ENCODE data around the gene NDE1.
"Not testable (repeated sequence)": the region's sequence is repeated elsewhere in the genome, so short reads cannot be mapped to it uniquely, and the experiment has no call there.

Gene NDE1

DNA sequence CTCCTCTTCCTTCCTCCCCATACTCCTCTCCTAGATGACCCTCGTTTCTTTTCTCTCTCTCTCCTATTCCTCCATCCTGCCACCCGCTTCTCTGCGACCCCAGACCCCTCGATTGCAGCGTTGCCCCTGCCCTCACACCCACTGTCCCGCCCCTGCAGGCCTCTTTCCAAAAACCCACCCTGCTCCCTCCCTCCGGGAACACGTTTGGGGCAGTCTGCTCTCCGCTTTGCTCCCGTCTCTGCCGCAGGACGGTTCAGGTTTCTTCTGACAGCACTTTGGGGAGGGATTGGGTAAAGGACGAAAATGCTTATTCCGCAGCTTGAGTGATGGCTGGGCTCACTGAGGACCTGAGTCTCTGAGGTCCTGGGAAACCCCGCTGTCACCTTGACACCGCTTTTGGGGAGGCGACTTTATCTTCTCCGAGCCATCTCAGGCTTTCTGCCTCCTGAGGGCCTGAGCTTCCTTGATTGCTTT, 690 bp downstream of the NDE1 start:
- Histone ChIP-seq H2AK5ac (ENCODE audit: low read length) (no peak overlapping the region), H3K27ac (ENCODE audit: low read depth, low read length) (no peak overlapping the region), H4K8ac (ENCODE audit: low read depth, low read length) (no peak overlapping the region), H3K79me1 (ENCODE audit: low read length) (peaks cover 5% of the 10 kb centered on the region), H3K36me3 (ENCODE audit: control insufficient read depth, insufficient read depth, low read length) (no peaks in the 10 kb centered on the region), H3K4ac (ENCODE audit: low read depth, low read length) (no peak overlapping the region), H2BK120ac (ENCODE audit: low read depth, low read length) (no peak overlapping the region), H3K4me3 (ENCODE audit: low read length) (peak overlapping the region; percentile 83), H4K5ac (ENCODE audit: low read length) (no peak overlapping the region), H2BK5ac (ENCODE audit: low read length) (no peak overlapping the region), H3K23ac (ENCODE audit: low read length) (no peak overlapping the region), H3K4me1 (ENCODE audit: control insufficient read depth, low read depth, low read length) (no peaks in the 10 kb centered on the region), H3K56ac (ENCODE audit: low read length) (peak overlapping the region; percentile 94), H3K18ac (ENCODE audit: low read length) (peak overlapping the region; percentile 72), H2BK15ac (replicated peaks; ENCODE audit: low read depth) (no peak overlapping the region), H3K9ac (ENCODE audit: low read length) (peak overlapping the region; percentile 89), H3K4me2 (ENCODE audit: low read length) (peak overlapping the region; percentile 59), H3K79me2 (ENCODE audit: control insufficient read depth, insufficient read depth, low read length) (peaks cover 4% of the 10 kb centered on the region), H3K27me3 (ENCODE audit: insufficient read depth, low read length, poor library complexity) (no peaks in the 10 kb centered on the region)
- WGBS (ENCODE audit: extremely low coverage, insufficient coverage, low lambda C conversion rate) = no CpG with 5 or more reads among the region's 18 CpGs
- peak; percentile 76 for DNase-seq

DNA sequence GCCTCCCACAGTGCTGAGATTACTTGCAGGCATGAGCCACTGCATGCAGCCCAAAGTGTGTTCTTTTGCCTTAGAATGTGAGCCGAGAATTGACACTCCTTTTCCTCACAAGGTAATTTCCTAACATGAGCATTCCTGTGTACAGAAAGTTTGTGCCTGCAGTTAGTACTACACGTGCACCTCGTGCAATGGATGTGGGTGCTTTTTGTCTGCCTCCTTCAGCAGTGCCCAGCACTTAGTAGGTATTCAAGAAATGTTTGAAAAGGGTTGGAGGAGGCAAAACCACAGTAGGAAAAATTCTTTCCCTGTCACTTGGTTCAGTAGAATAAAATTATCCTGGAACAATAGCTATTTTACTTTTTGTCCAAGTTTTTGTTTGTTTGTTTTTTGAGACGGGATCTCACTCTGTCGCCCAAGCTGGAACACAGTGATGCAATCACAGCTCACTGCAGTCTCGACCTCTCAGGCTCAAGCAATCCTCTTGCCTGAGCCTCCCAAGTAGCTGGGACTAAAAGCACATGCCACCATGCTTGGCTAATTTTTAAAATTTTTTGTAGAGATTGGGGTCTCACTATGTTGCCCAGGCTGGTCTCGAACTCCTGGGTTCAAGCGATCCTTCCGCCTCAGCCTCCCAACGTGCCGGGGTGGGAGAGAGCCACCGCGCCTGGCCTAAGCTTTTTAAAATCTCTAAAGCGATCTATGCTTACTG, 2.4 kb downstream of the NDE1 start:
- H2BK5ac ChIP-seq (ENCODE audit: low read length) = no peak overlapping the region
- no peaks in the 10 kb centered on the region for H3K27me3 ChIP-seq (ENCODE audit: insufficient read depth, low read length, poor library complexity)
- no peaks in the 10 kb centered on the region for H3K36me3 ChIP-seq (ENCODE audit: control insufficient read depth, insufficient read depth, low read length)
- peaks cover 4% of the 10 kb centered on the region for H3K79me2 ChIP-seq (ENCODE audit: control insufficient read depth, insufficient read depth, low read length)
- H3K27ac ChIP-seq (ENCODE audit: low read depth, low read length) = no peak overlapping the region
- peaks cover 8% of the 10 kb centered on the region for H3K79me1 ChIP-seq (ENCODE audit: low read length)
- no peak overlapping the region for H3K9ac ChIP-seq (ENCODE audit: low read length)
- H2BK120ac ChIP-seq (ENCODE audit: low read depth, low read length) = no peak overlapping the region
- no peak for DNase-seq
- H3K23ac ChIP-seq (ENCODE audit: low read length) = no peak overlapping the region
- H3K4ac ChIP-seq (ENCODE audit: low read depth, low read length) = no peak overlapping the region
- H4K5ac ChIP-seq (ENCODE audit: low read length) = no peak overlapping the region
- H2AK5ac ChIP-seq (ENCODE audit: low read length) = no peak overlapping the region
- H4K8ac ChIP-seq (ENCODE audit: low read depth, low read length) = no peak overlapping the region
- H3K56ac ChIP-seq (ENCODE audit: low read length) = no peak overlapping the region
- H3K4me2 ChIP-seq (ENCODE audit: low read length) = no peak overlapping the region
- H2BK15ac ChIP-seq (replicated peaks; ENCODE audit: low read depth) = no peak overlapping the region
- H3K4me3 ChIP-seq (ENCODE audit: low read length) = no peak overlapping the region
- H3K18ac ChIP-seq (ENCODE audit: low read length) = no peak overlapping the region
- no CpG with 5 or more reads among the region's 14 CpGs for WGBS (ENCODE audit: extremely low coverage, insufficient coverage, low lambda C conversion rate)
- H3K4me1 ChIP-seq (ENCODE audit: control insufficient read depth, low read depth, low read length) = no peaks in the 10 kb centered on the region

DNA sequence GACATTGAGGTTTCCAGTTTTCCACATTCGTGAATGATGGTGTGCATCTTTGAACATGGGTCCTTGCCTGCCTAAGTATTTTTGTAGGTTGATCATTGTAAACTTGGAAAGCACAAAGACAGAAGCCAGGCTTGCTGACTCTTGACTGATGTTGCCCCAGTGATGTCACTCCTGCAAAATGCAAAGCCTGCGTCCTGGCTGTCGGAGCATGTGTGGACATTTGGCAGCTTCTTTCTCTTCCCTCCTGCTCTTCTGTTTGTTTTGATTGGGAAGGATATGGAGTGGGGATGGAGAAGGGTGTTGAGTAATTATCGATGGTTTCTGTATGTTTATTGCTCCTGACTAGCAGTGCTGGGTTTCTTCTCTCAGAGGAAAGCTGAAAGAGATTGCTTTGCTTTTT, 3.2 kb downstream of the NDE1 start:
- Histone ChIP-seq H3K56ac (ENCODE audit: low read length) (no peak overlapping the region), H2BK5ac (ENCODE audit: low read length) (no peak overlapping the region), H3K36me3 (ENCODE audit: control insufficient read depth, insufficient read depth, low read length) (no peaks in the 10 kb centered on the region), H4K8ac (ENCODE audit: low read depth, low read length) (no peak overlapping the region), H2BK15ac (replicated peaks; ENCODE audit: low read depth) (no peak overlapping the region), H3K27ac (ENCODE audit: low read depth, low read length) (no peak overlapping the region), H3K4me1 (ENCODE audit: control insufficient read depth, low read depth, low read length) (no peaks in the 10 kb centered on the region), H3K27me3 (ENCODE audit: insufficient read depth, low read length, poor library complexity) (no peaks in the 10 kb centered on the region), H3K4me2 (ENCODE audit: low read length) (no peak overlapping the region), H2BK120ac (ENCODE audit: low read depth, low read length) (no peak overlapping the region), H3K18ac (ENCODE audit: low read length) (no peak overlapping the region), H3K79me2 (ENCODE audit: control insufficient read depth, insufficient read depth, low read length) (peaks cover 4% of the 10 kb centered on the region), H2AK5ac (ENCODE audit: low read length) (no peak overlapping the region), H3K79me1 (ENCODE audit: low read length) (peaks cover 11% of the 10 kb centered on the region), H3K9ac (ENCODE audit: low read length) (no peak overlapping the region), H3K4me3 (ENCODE audit: low read length) (no peak overlapping the region), H3K4ac (ENCODE audit: low read depth, low read length) (no peak overlapping the region), H4K5ac (ENCODE audit: low read length) (no peak overlapping the region), H3K23ac (ENCODE audit: low read length) (no peak overlapping the region)
- WGBS (ENCODE audit: extremely low coverage, insufficient coverage, low lambda C conversion rate) = no CpG with 5 or more reads among the region's 4 CpGs
- DNase-seq = peak; percentile 27

DNA sequence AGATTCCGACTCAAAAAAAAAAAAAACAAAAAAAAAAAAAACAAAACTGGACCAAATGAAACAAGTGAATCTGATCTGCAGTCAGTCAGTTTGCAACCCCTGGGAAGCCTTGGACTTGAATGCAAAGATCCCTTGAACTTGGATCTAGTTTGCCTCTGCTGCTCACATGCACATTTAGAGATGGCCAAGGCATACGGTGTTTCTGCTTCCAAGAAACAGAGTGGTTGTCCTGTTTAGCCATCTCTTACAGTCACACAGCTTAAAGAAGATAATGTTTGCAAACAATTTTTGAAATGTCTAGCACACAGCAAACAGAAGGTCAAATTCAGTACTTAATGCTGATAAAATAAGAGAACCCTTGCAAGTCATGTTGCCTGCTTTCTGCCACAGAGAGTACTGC, 4.5 kb downstream of the NDE1 start:
- H3K56ac ChIP-seq (ENCODE audit: low read length) = no peak overlapping the region
- no peak overlapping the region for H4K8ac ChIP-seq (ENCODE audit: low read depth, low read length)
- no peaks in the 10 kb centered on the region for H3K36me3 ChIP-seq (ENCODE audit: control insufficient read depth, insufficient read depth, low read length)
- no peak overlapping the region for H2BK5ac ChIP-seq (ENCODE audit: low read length)
- H2BK15ac ChIP-seq (replicated peaks; ENCODE audit: low read depth) = no peak overlapping the region
- no peak overlapping the region for H2AK5ac ChIP-seq (ENCODE audit: low read length)
- no peak overlapping the region for H3K27ac ChIP-seq (ENCODE audit: low read depth, low read length)
- no peak overlapping the region for H3K9ac ChIP-seq (ENCODE audit: low read length)
- H4K5ac ChIP-seq (ENCODE audit: low read length) = no peak overlapping the region
- H3K4ac ChIP-seq (ENCODE audit: low read depth, low read length) = no peak overlapping the region
- no peak overlapping the region for H3K18ac ChIP-seq (ENCODE audit: low read length)
- peaks cover 12% of the 10 kb centered on the region for H3K79me1 ChIP-seq (ENCODE audit: low read length)
- H3K4me1 ChIP-seq (ENCODE audit: control insufficient read depth, low read depth, low read length) = no peaks in the 10 kb centered on the region
- WGBS (ENCODE audit: extremely low coverage, insufficient coverage, low lambda C conversion rate) = no CpG with 5 or more reads among the region's 2 CpGs
- no peak overlapping the region for H3K23ac ChIP-seq (ENCODE audit: low read length)
- no peak overlapping the region for H2BK120ac ChIP-seq (ENCODE audit: low read depth, low read length)
- H3K4me3 ChIP-seq (ENCODE audit: low read length) = no peak overlapping the region
- no peaks in the 10 kb centered on the region for H3K27me3 ChIP-seq (ENCODE audit: insufficient read depth, low read length, poor library complexity)
- no peak for DNase-seq
- no peak overlapping the region for H3K4me2 ChIP-seq (ENCODE audit: low read length)
- H3K79me2 ChIP-seq (ENCODE audit: control insufficient read depth, insufficient read depth, low read length) = peaks cover 5% of the 10 kb centered on the region

DNA sequence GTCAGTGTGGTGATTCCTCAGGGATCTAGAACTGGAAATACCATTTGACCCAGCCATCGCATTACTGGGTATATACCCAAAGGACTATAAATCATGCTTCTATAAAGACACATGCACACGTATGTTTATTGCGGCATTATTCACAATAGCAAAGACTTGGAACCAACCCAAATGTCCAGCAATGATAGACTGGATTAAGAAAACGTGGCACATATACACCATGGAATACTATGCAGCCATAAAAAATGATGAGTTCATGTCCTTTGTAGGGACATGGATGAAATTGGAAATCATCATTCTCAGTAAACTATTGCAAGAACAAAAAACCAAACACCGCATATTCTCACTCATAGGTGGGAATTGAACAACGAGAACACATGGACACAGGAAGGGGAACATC, 5.5 kb downstream of the NDE1 start:
- not testable (repeated sequence) for H3K18ac ChIP-seq (ENCODE audit: low read length); H3K4ac ChIP-seq (ENCODE audit: low read depth, low read length); H3K36me3 ChIP-seq (ENCODE audit: control insufficient read depth, insufficient read depth, low read length); H3K4me3 ChIP-seq (ENCODE audit: low read length); H3K79me2 ChIP-seq (ENCODE audit: control insufficient read depth, insufficient read depth, low read length); H4K8ac ChIP-seq (ENCODE audit: low read depth, low read length); H2BK5ac ChIP-seq (ENCODE audit: low read length); DNase-seq; H3K27me3 ChIP-seq (ENCODE audit: insufficient read depth, low read length, poor library complexity); H2BK15ac ChIP-seq (replicated peaks; ENCODE audit: low read depth); H3K4me2 ChIP-seq (ENCODE audit: low read length); H3K4me1 ChIP-seq (ENCODE audit: control insufficient read depth, low read depth, low read length); H3K23ac ChIP-seq (ENCODE audit: low read length); H2AK5ac ChIP-seq (ENCODE audit: low read length); H3K9ac ChIP-seq (ENCODE audit: low read length); H2BK120ac ChIP-seq (ENCODE audit: low read depth, low read length); H3K56ac ChIP-seq (ENCODE audit: low read length); H4K5ac ChIP-seq (ENCODE audit: low read length); H3K27ac ChIP-seq (ENCODE audit: low read depth, low read length)
- WGBS (ENCODE audit: extremely low coverage, insufficient coverage, low lambda C conversion rate) = no CpG with 5 or more reads among the region's 6 CpGs
- peaks cover 13% of the 10 kb centered on the region for H3K79me1 ChIP-seq (ENCODE audit: low read length)

DNA sequence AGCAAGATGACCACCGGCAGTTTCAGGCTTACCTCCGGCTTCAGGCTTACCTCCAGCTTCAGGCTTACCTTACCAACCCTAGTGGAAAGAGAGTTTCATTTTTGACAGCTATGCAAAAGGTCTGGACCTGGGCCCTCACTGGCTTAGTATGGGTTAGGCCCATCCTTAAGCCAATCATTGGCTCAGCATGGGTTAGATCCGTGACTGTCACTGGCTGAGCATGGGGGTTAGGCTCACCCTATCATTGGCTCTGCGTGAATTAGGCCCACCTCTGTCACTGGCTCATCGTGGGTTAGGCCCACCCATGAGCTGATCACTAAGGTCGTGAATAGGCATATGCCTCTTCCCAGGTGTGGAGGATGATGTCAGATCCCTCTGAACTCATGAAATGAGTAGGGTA, 8.1 kb downstream of the NDE1 start:
- peak; percentile 19 for DNase-seq
- no peaks in the 10 kb centered on the region for H3K36me3 ChIP-seq (ENCODE audit: control insufficient read depth, insufficient read depth, low read length)
- peaks cover 3% of the 10 kb centered on the region for H3K79me2 ChIP-seq (ENCODE audit: control insufficient read depth, insufficient read depth, low read length)
- H3K18ac ChIP-seq (ENCODE audit: low read length) = no peak overlapping the region
- peaks cover 12% of the 10 kb centered on the region for H3K79me1 ChIP-seq (ENCODE audit: low read length)
- no peaks in the 10 kb centered on the region for H3K4me1 ChIP-seq (ENCODE audit: control insufficient read depth, low read depth, low read length)
- WGBS (ENCODE audit: extremely low coverage, insufficient coverage, low lambda C conversion rate) = no CpG with 5 or more reads among the region's 6 CpGs
- H2AK5ac ChIP-seq (ENCODE audit: low read length) = no peak overlapping the region
- no peak overlapping the region for H4K8ac ChIP-seq (ENCODE audit: low read depth, low read length)
- no peak overlapping the region for H3K9ac ChIP-seq (ENCODE audit: low read length)
- H3K27ac ChIP-seq (ENCODE audit: low read depth, low read length) = no peak overlapping the region
- no peak overlapping the region for H4K5ac ChIP-seq (ENCODE audit: low read length)
- no peak overlapping the region for H2BK120ac ChIP-seq (ENCODE audit: low read depth, low read length)
- no peak overlapping the region for H3K23ac ChIP-seq (ENCODE audit: low read length)
- no peak overlapping the region for H2BK5ac ChIP-seq (ENCODE audit: low read length)
- H3K4ac ChIP-seq (ENCODE audit: low read depth, low read length) = no peak overlapping the region
- H2BK15ac ChIP-seq (replicated peaks; ENCODE audit: low read depth) = no peak overlapping the region
- H3K56ac ChIP-seq (ENCODE audit: low read length) = no peak overlapping the region
- H3K4me3 ChIP-seq (ENCODE audit: low read length) = no peak overlapping the region
- H3K4me2 ChIP-seq (ENCODE audit: low read length) = no peak overlapping the region
- H3K27me3 ChIP-seq (ENCODE audit: insufficient read depth, low read length, poor library complexity) = no peaks in the 10 kb centered on the region
